GM21381 (cell line): ENCODE data around the gene ZNF541.
"Not testable (repeated sequence)": the region's sequence is repeated elsewhere in the genome, so short reads cannot be mapped to it uniquely, and the experiment has no call there.

Source experiments
- ATAC-seq: cut with Tn5 transposase; IDR thresholded peaks from one replicate; pipeline ENCODE4 v1.9.1; 2021; ENCODE audit warnings: mild to moderate bottlenecking, moderate library complexity; ENCODE audit not compliant: unreplicated experiment

The ZNF541 gene

GRCh38 chr19:47601180-47601904 is 28.4 kb upstream of the ZNF541 start:
- no peak for ATAC-seq

- peak; percentile 90 for ATAC-seq
Measured at GRCh38 chr19:47600246-47601179, 27.6 kb upstream of the ZNF541 start.

GRCh38 chr19:47599671-47600245 is 26.8 kb upstream of the ZNF541 start:
- peak; percentile 3 for ATAC-seq

- ATAC-seq, result no peak
Measured at GRCh38 chr19:47598407-47599349, 25.7 kb upstream of the ZNF541 start.

GRCh38 chr19:47595944-47596343 is 23.0 kb upstream of the ZNF541 start:
- ATAC-seq, result no peak

- ATAC-seq, result no peak
Measured at GRCh38 chr19:47593860-47594259, 20.9 kb upstream of the ZNF541 start.

- ATAC-seq, result no peak
Measured at GRCh38 chr19:47589824-47590223, 16.9 kb upstream of the ZNF541 start.

- no peak for ATAC-seq
Measured at GRCh38 chr19:47587295-47587694, 14.3 kb upstream of the ZNF541 start.

GRCh38 chr19:47583161-47583560 is 10.2 kb upstream of the ZNF541 start:
- not testable (repeated sequence) for ATAC-seq

- no peak for ATAC-seq
Measured at GRCh38 chr19:47582320-47582909, 9.5 kb upstream of the ZNF541 start.

GRCh38 chr19:47581605-47582319 is 8.8 kb upstream of the ZNF541 start:
- no peak for ATAC-seq

- ATAC-seq, result no peak
Measured at GRCh38 chr19:47580397-47580796, 7.4 kb upstream of the ZNF541 start.

- no peak for ATAC-seq
Measured at GRCh38 chr19:47572635-47573034, 313 bp downstream of the ZNF541 start.

GRCh38 chr19:47569331-47569730 is 3.6 kb downstream of the ZNF541 start:
- ATAC-seq, result no peak

GRCh38 chr19:47564081-47564480 is 8.9 kb downstream of the ZNF541 start:
- ATAC-seq, result no peak

- no peak for ATAC-seq
Measured at GRCh38 chr19:47561440-47562057, 11.4 kb downstream of the ZNF541 start.

GRCh38 chr19:47560999-47561398 is 11.9 kb downstream of the ZNF541 start:
- no peak for ATAC-seq

GRCh38 chr19:47550129-47550528 is 22.8 kb downstream of the ZNF541 start:
- no peak for ATAC-seq

- ATAC-seq, result no peak
Measured at GRCh38 chr19:47549261-47549862, 23.6 kb downstream of the ZNF541 start.
